NCI-H524 treated with DMSO at 0.1 percent for 48 hours (cell line): ENCODE data around the gene SH2B2.
"Not testable (repeated sequence)": the region's sequence is repeated elsewhere in the genome, so short reads cannot be mapped to it uniquely, and the experiment has no call there.

Experiments used
- DNase-seq: peaks from one replicate; lab custom pipeline; 2025; lab: John Stamatoyannopoulos, UW

The SH2B2 gene

GRCh38 chr7:102337002-102337401 lies 50.3 kb downstream of the SH2B2 start:
- DNase-seq, result not testable (repeated sequence)

- peak; percentile 58 for DNase-seq
Observed at GRCh38 chr7:102337420-102337819, 50.8 kb downstream of the SH2B2 start.

GRCh38 chr7:102340599-102341368 lies 54.1 kb downstream of the SH2B2 start:
- not testable (repeated sequence) for DNase-seq

- not testable (repeated sequence) for DNase-seq
Observed at GRCh38 chr7:102346983-102347382, 60.3 kb downstream of the SH2B2 start.

GRCh38 chr7:102356344-102356743 lies 69.7 kb downstream of the SH2B2 start, which contains the start of gene SPDYE6:
TSS of gene SPDYE6 (minus strand) at chr7:102356444. CDS start at chr7:102356023, 421 bp downstream.
- not testable (repeated sequence) for DNase-seq

- DNase-seq, result peak; percentile 94
Observed at GRCh38 chr7:102363549-102364393, 77.1 kb downstream of the SH2B2 start.

- DNase-seq, result not testable (repeated sequence)
Observed at GRCh38 chr7:102364394-102364886, 77.8 kb downstream of the SH2B2 start.

GRCh38 chr7:102365390-102365789 lies 78.7 kb downstream of the SH2B2 start:
- not testable (repeated sequence) for DNase-seq

GRCh38 chr7:102370038-102370437 lies 83.4 kb downstream of the SH2B2 start:
- DNase-seq, result not testable (repeated sequence)
